Peyer's patch (tissue), 4 donors: ENCODE data around the gene LAGE3. TPM values are rescaled to one million over a fixed set of nuclear protein-coding genes. Genes with fewer than 3 reads are reported as not detected.

Source experiments
- DNase-seq, 3 donors: peaks; one replicate each; pipeline ENCODE4 v3.0.0-alpha.2; 2017 to 2019
- H3K27ac ChIP-seq, 4 donors: fragments of 200-600 bp; sonication (generic); one replicate each; pipeline ENCODE4 v1.5.1; 2016 to 2019
- H3K27me3 ChIP-seq, 2 donors: fragments of 200-600 bp; sonication (generic); one replicate each; pipeline ENCODE4 v1.5.1; 2019
- H3K36me3 ChIP-seq, 3 donors: fragments of 200-600 bp; sonication (generic); one replicate each; pipeline ENCODE4 v1.5.1; 2016 to 2019
- H3K4me1 ChIP-seq, 4 donors: fragments of 200-600 bp; sonication (generic); one replicate each; pipeline ENCODE4 v1.5.1; 2016 to 2019
- H3K4me3 ChIP-seq, 4 donors: fragments of 200-600 bp; sonication (generic); 1 replicate in 3 of 4; 2 replicates in 1 of 4; pipeline ENCODE4 v1.5.1; 2016 to 2019; ENCODE audit warnings: mild to moderate bottlenecking in 1 of 4
- H3K9me3 ChIP-seq, 4 donors: fragments of 200-600 bp; sonication (generic); one replicate each; pipeline ENCODE4 v1.5.1; 2016 to 2019; ENCODE audit warnings: mild to moderate bottlenecking in 1 of 4
- POLR2A ChIP-seq, 2 donors: fragments of 450-650 bp; IDR thresholded peaks; one replicate each; pipeline ENCODE4 v1.5.1; 2017; ENCODE audit warnings: antibody characterized with exemption in 2 of 2, mild to moderate bottlenecking in 2 of 2, moderate library complexity in 2 of 2
- total RNA-seq, 4 donors: library from RNA; depleted of rRNA; stranded (reverse); fragments of >200 nt; gene quantifications; one replicate each; pipeline ENCODE4 v1.1.0, GENCODE V29; 2016
- TF ChIP-seq, protein P1 (sequence below), 6 experiments: fragments of 450-650 bp in 4 of 6; fragments of 200-600 bp in 2 of 6; sonication (generic) in 1 of 6; IDR thresholded peaks; one replicate each; pipeline ENCODE4 v1.5.1; 2017 to 2019; ENCODE audit warnings: antibody characterized with exemption in 6 of 6, mild to moderate bottlenecking in 3 of 6, moderate library complexity in 1 of 6

Gene LAGE3
- total RNA-seq, 4 donors from 2014 or later, result 8.5 to 15.7 (median 10.8) TPM

DNA sequence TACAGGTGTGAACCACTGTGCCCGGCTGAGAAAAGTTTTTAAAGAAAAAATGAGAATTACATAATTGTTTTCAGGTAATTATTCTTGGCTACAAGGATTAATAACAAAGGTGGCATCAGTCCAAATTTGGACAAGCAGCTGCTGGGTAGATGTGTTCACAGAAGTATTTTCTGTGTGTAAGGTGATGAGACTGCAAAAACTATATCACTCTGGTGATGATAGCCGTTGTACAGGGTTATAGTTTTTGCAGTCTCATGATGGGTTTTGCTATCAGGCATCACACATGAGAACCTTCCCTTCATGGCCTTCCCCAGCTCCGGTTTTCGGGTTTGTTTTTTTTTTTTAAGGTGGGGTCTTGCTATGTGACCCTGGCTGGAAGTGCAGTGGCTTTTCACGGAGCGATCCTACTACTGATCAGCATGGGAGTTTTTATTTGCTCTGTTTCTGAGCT, 16.4 kb upstream of the LAGE3 start:
- no peaks in the 10 kb centered on the region for H3K27me3 ChIP-seq
- no peak overlapping the region for H3K4me3 ChIP-seq
- DNase-seq, result no peak
- no peak overlapping the region for H3K27ac ChIP-seq
- TF ChIP-seq, protein P1, sequence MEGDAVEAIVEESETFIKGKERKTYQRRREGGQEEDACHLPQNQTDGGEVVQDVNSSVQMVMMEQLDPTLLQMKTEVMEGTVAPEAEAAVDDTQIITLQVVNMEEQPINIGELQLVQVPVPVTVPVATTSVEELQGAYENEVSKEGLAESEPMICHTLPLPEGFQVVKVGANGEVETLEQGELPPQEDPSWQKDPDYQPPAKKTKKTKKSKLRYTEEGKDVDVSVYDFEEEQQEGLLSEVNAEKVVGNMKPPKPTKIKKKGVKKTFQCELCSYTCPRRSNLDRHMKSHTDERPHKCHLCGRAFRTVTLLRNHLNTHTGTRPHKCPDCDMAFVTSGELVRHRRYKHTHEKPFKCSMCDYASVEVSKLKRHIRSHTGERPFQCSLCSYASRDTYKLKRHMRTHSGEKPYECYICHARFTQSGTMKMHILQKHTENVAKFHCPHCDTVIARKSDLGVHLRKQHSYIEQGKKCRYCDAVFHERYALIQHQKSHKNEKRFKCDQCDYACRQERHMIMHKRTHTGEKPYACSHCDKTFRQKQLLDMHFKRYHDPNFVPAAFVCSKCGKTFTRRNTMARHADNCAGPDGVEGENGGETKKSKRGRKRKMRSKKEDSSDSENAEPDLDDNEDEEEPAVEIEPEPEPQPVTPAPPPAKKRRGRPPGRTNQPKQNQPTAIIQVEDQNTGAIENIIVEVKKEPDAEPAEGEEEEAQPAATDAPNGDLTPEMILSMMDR (IDR thresholded peaks at IDR 0.05), result no peak
- no peak for TF ChIP-seq POLR2A (IDR thresholded peaks at IDR 0.05)
- no peaks in the 10 kb centered on the region for H3K36me3 ChIP-seq
- no peaks in the 10 kb centered on the region for H3K4me1 ChIP-seq
- no peaks in the 10 kb centered on the region for H3K9me3 ChIP-seq

DNA sequence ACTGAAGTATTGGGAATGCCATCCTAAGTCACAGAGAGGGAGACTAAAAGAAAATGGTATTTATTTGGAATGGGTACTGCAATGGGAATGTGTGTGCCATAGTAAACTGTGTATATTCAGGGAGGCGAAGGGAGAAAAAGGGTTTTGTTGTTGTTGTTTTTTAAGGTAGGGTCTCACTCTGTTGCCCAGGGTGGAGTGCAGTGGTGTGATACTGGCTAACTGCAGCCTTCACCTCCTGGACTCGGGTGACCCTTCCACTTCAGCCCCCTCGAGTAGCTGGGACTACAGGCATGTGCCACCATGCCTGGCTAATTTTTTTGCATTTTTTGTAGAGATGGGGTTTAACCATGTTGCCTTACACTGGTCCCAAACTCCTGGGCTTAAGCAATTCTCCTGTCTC, 15.6 kb upstream of the LAGE3 start:
- Histone ChIP-seq H3K4me1 (peaks cover 0 to under 1% (median 0%) of the 10 kb centered on the region in 4 donors), H3K27me3 (no peaks in the 10 kb centered on the region), H3K36me3 (no peaks in the 10 kb centered on the region), H3K9me3 (no peaks in the 10 kb centered on the region), H3K27ac (no peak overlapping the region), H3K4me3 (no peak overlapping the region)
- no peak for DNase-seq
- TF ChIP-seq POLR2A (IDR thresholded peaks at IDR 0.05), result no peak
- TF ChIP-seq, protein P1 (IDR thresholded peaks at IDR 0.05), result no peak

DNA sequence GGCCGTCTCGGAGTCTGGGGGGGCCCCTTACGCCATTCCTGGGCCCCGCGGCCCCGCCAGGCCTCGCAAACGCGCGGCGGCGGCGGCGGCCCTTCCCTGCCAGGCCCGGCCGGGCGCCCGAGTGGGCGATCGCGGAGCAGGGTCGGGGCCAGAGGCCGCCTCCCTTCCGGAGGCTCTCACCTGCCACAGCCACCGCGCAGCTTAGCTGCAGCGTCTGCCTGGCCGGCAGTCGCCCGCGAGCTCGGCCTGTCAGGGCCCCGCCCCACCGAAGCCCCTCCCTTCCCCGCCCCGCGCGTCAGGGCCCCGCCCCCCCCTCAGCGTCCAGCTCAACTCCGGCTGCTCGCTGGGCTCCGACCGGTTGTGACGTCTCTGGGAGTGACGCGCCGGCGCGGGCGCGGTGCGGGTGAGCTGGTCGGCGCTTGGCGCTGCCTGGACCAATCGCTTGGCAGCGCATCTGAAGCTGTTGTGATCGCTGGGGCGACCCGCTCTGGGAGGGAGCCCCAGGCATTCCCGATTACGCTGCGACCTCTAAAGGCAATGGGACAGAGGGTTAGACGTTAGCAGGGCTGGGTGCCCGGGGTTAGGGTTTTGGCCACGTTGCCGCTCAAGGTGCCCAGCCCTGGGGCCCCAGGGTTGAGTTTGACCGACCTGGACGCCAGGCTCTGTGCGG, 11.5 kb upstream of the LAGE3 start, which contains the start of gene SLC10A3:
SLC10A3 (minus strand) TSS at position 216 of the 670 bp plus-strand sequence. CDS start 1,689 bp downstream, outside the sequence.
- peak; percentile 87 to 96 (median 93) for DNase-seq
- H3K27me3 ChIP-seq, result no peaks in the 10 kb centered on the region
- H3K4me3 ChIP-seq, result peak within 1 kb of the TSS; percentile 61 to 83 (median 66)
- H3K4me1 ChIP-seq, result peaks cover 0 to 8% (median 4%) of the 10 kb centered on the region in 4 donors
- H3K27ac ChIP-seq, result peak within 1 kb of the TSS; percentile 93 to 97 (median 96)
- no peaks in the 10 kb centered on the region for H3K9me3 ChIP-seq
- H3K36me3 ChIP-seq, result no peaks in the 10 kb centered on the region
- TF ChIP-seq POLR2A (IDR thresholded peaks at IDR 0.05), result peak; percentile 79 to 83
- TF ChIP-seq, protein P1 (IDR thresholded peaks at IDR 0.05), result peak in 1 of 6 experiments; percentile 8

DNA sequence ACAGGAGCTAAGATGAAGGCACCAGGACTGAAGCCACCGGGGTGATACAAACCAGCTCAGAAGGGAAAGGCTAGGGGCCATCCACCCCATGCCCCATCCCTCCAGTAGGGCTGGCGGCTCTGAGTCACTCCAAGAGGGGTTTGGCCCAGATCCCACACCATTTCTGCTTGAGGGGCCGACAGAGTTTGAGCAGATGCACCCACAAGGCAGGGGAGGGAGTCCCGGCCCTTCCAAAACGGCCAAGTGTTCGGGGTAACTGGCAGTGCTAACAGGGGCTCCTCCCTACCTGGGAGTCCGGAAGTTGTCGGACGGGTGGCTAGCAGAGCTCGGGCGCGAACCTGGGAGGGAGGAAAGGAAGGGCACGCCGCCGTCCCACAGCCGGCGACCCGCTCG, 10.9 kb upstream of the LAGE3 start:
- Histone ChIP-seq H3K4me1 (peaks cover 0 to 13% (median 4%) of the 10 kb centered on the region in 4 donors), H3K27me3 (no peaks in the 10 kb centered on the region), H3K9me3 (no peaks in the 10 kb centered on the region), H3K4me3 (peak overlapping the region; percentile 61 to 83 (median 66)), H3K36me3 (peaks cover 0 to 4% (median 0%) of the 10 kb centered on the region in 3 donors), H3K27ac (peak overlapping the region; percentile 93 to 97 (median 96))
- no peak for TF ChIP-seq POLR2A (IDR thresholded peaks at IDR 0.05)
- TF ChIP-seq, protein P1 (IDR thresholded peaks at IDR 0.05), result no peak
- peak in 2 of 3 donors; percentile 32 to 64 for DNase-seq

DNA sequence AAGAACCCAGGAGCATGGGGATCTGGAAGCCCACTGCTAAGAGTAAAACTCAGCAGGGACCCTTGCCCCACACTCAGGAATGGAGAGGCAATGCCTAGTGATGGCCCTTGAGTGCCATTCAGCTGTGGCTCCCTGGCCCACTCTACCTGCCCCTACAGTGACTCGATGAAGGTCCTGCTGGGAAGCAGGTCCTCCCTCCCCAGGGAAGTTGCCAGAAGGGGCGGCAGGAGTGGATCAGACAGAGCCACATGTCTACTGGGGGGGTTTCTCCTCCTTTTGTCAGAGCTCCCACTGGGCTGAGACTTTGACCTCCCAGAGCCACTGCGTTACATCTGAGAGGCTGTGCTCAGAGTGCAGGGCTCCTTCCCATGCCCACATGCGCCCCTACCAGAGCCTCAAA, 10.1 kb upstream of the LAGE3 start:
- no peaks in the 10 kb centered on the region for H3K9me3 ChIP-seq
- peak overlapping the region in 2 of 4 donors; percentile 68 to 83 for H3K4me3 ChIP-seq
- peak overlapping the region in 3 of 4 donors; percentile 93 to 97 (median 96) for H3K27ac ChIP-seq
- peaks cover 0 to 21% (median 6%) of the 10 kb centered on the region in 4 donors for H3K4me1 ChIP-seq
- no peak for TF ChIP-seq POLR2A (IDR thresholded peaks at IDR 0.05)
- TF ChIP-seq, protein P1 (IDR thresholded peaks at IDR 0.05), result no peak
- DNase-seq, result no peak
- no peaks in the 10 kb centered on the region for H3K27me3 ChIP-seq
- peaks cover 0 to 7% (median 0%) of the 10 kb centered on the region in 3 donors for H3K36me3 ChIP-seq
